Measurements from ENCODE around the gene TMPRSS15.

The TMPRSS15 gene

GRCh38 chr21:18275781-18276180, 127.8 kb downstream of the TMPRSS15 start:
- peaks cover 0 to 3% of the 10 kb centered on the region in 2 donors for H3K36me3 ChIP-seq (ENCODE audit: control insufficient read depth in 1 of 2, insufficient read depth in 2 of 2, low read length in 2 of 2)
- no peak overlapping the region for H3K27ac ChIP-seq (ENCODE audit: low read depth, low read length)
- H3K27me3 ChIP-seq (ENCODE audit: control insufficient read depth in 1 of 2, insufficient read depth in 2 of 2, low read length in 2 of 2) = no peaks in the 10 kb centered on the region
- H3K4me1 ChIP-seq (ENCODE audit: control insufficient read depth in 1 of 2, insufficient read depth in 2 of 2, low read length in 2 of 2) = no peaks in the 10 kb centered on the region
- H3K9ac ChIP-seq (ENCODE audit: low read depth in 1 of 2, low read length in 2 of 2) = no peak overlapping the region
- no peaks in the 10 kb centered on the region for H3K9me3 ChIP-seq (ENCODE audit: control insufficient read depth in 1 of 2, low read length in 2 of 2)
- H3K4me3 ChIP-seq (ENCODE audit: low read depth in 1 of 2, low read length in 2 of 2) = no peak overlapping the region

GRCh38 chr21:18274370-18274769, 129.2 kb downstream of the TMPRSS15 start:
- Histone ChIP-seq H3K4me3 (ENCODE audit: low read depth in 1 of 2, low read length in 2 of 2) (no peak overlapping the region), H3K9me3 (ENCODE audit: control insufficient read depth in 1 of 2, low read length in 2 of 2) (no peaks in the 10 kb centered on the region), H3K36me3 (ENCODE audit: control insufficient read depth in 1 of 2, insufficient read depth in 2 of 2, low read length in 2 of 2) (peaks cover 0 to 3% of the 10 kb centered on the region in 2 donors), H3K27me3 (ENCODE audit: control insufficient read depth in 1 of 2, insufficient read depth in 2 of 2, low read length in 2 of 2) (no peaks in the 10 kb centered on the region), H3K9ac (ENCODE audit: low read depth in 1 of 2, low read length in 2 of 2) (no peak overlapping the region), H3K27ac (ENCODE audit: low read depth, low read length) (no peak overlapping the region), H3K4me1 (ENCODE audit: control insufficient read depth in 1 of 2, insufficient read depth in 2 of 2, low read length in 2 of 2) (no peaks in the 10 kb centered on the region)

GRCh38 chr21:18273400-18273799, 130.2 kb downstream of the TMPRSS15 start:
- no peaks in the 10 kb centered on the region for H3K9me3 ChIP-seq (ENCODE audit: control insufficient read depth in 1 of 2, low read length in 2 of 2)
- no peak overlapping the region for H3K9ac ChIP-seq (ENCODE audit: low read depth in 1 of 2, low read length in 2 of 2)
- peaks cover 0 to 7% of the 10 kb centered on the region in 2 donors for H3K36me3 ChIP-seq (ENCODE audit: control insufficient read depth in 1 of 2, insufficient read depth in 2 of 2, low read length in 2 of 2)
- no peak overlapping the region for H3K27ac ChIP-seq (ENCODE audit: low read depth, low read length)
- H3K27me3 ChIP-seq (ENCODE audit: control insufficient read depth in 1 of 2, insufficient read depth in 2 of 2, low read length in 2 of 2) = no peaks in the 10 kb centered on the region
- H3K4me1 ChIP-seq (ENCODE audit: control insufficient read depth in 1 of 2, insufficient read depth in 2 of 2, low read length in 2 of 2) = no peaks in the 10 kb centered on the region
- H3K4me3 ChIP-seq (ENCODE audit: low read depth in 1 of 2, low read length in 2 of 2) = no peak overlapping the region

- Histone ChIP-seq H3K27ac (ENCODE audit: low read depth, low read length) (no peak overlapping the region), H3K4me1 (ENCODE audit: control insufficient read depth in 1 of 2, insufficient read depth in 2 of 2, low read length in 2 of 2) (no peaks in the 10 kb centered on the region), H3K36me3 (ENCODE audit: control insufficient read depth in 1 of 2, insufficient read depth in 2 of 2, low read length in 2 of 2) (peaks cover 0 to 5% of the 10 kb centered on the region in 2 donors), H3K9ac (ENCODE audit: low read depth in 1 of 2, low read length in 2 of 2) (no peak overlapping the region), H3K9me3 (ENCODE audit: control insufficient read depth in 1 of 2, low read length in 2 of 2) (no peaks in the 10 kb centered on the region), H3K4me3 (ENCODE audit: low read depth in 1 of 2, low read length in 2 of 2) (no peak overlapping the region), H3K27me3 (ENCODE audit: control insufficient read depth in 1 of 2, insufficient read depth in 2 of 2, low read length in 2 of 2) (no peaks in the 10 kb centered on the region)
Measured at GRCh38 chr21:18269856-18270255, 133.7 kb downstream of the TMPRSS15 start.

- H3K27me3 ChIP-seq (ENCODE audit: control insufficient read depth in 1 of 2, insufficient read depth in 2 of 2, low read length in 2 of 2) = no peaks in the 10 kb centered on the region
- H3K4me1 ChIP-seq (ENCODE audit: control insufficient read depth in 1 of 2, insufficient read depth in 2 of 2, low read length in 2 of 2) = no peaks in the 10 kb centered on the region
Measured at GRCh38 chr21:18268906-18269305, 134.7 kb downstream of the TMPRSS15 start.

GRCh38 chr21:18267496-18267895, 136.1 kb downstream of the TMPRSS15 start:
- H3K4me1 ChIP-seq (ENCODE audit: control insufficient read depth in 1 of 2, insufficient read depth in 2 of 2, low read length in 2 of 2) = no peaks in the 10 kb centered on the region
- no peaks in the 10 kb centered on the region for H3K9me3 ChIP-seq (ENCODE audit: control insufficient read depth in 1 of 2, low read length in 2 of 2)
- H3K9ac ChIP-seq (ENCODE audit: low read depth in 1 of 2, low read length in 2 of 2) = no peak overlapping the region
- no peaks in the 10 kb centered on the region for H3K27me3 ChIP-seq (ENCODE audit: control insufficient read depth in 1 of 2, insufficient read depth in 2 of 2, low read length in 2 of 2)
- H3K36me3 ChIP-seq (ENCODE audit: control insufficient read depth in 1 of 2, insufficient read depth in 2 of 2, low read length in 2 of 2) = peaks cover 0 to 4% of the 10 kb centered on the region in 2 donors
- no peak overlapping the region for H3K27ac ChIP-seq (ENCODE audit: low read depth, low read length)
- no peak overlapping the region for H3K4me3 ChIP-seq (ENCODE audit: low read depth in 1 of 2, low read length in 2 of 2)

More at GRCh38 chr21:18268906-18269305, 134.7 kb downstream of the TMPRSS15 start:
- no peaks in the 10 kb centered on the region for H3K9me3 ChIP-seq (ENCODE audit: control insufficient read depth in 1 of 2, low read length in 2 of 2)
- H3K27ac ChIP-seq (ENCODE audit: low read depth, low read length) = no peak overlapping the region
- peaks cover 0 to 4% of the 10 kb centered on the region in 2 donors for H3K36me3 ChIP-seq (ENCODE audit: control insufficient read depth in 1 of 2, insufficient read depth in 2 of 2, low read length in 2 of 2)
- no peak overlapping the region for H3K4me3 ChIP-seq (ENCODE audit: low read depth in 1 of 2, low read length in 2 of 2)
- no peak overlapping the region for H3K9ac ChIP-seq (ENCODE audit: low read depth in 1 of 2, low read length in 2 of 2)

GRCh38 chr21:18265944-18266343, 137.6 kb downstream of the TMPRSS15 start:
- no peaks in the 10 kb centered on the region for H3K27me3 ChIP-seq (ENCODE audit: control insufficient read depth in 1 of 2, insufficient read depth in 2 of 2, low read length in 2 of 2)
- no peak overlapping the region for H3K27ac ChIP-seq (ENCODE audit: low read depth, low read length)
- H3K9ac ChIP-seq (ENCODE audit: low read depth in 1 of 2, low read length in 2 of 2) = no peak overlapping the region
- no peaks in the 10 kb centered on the region for H3K9me3 ChIP-seq (ENCODE audit: control insufficient read depth in 1 of 2, low read length in 2 of 2)
- H3K4me1 ChIP-seq (ENCODE audit: control insufficient read depth in 1 of 2, insufficient read depth in 2 of 2, low read length in 2 of 2) = no peaks in the 10 kb centered on the region
- peaks cover 0 to 4% of the 10 kb centered on the region in 2 donors for H3K36me3 ChIP-seq (ENCODE audit: control insufficient read depth in 1 of 2, insufficient read depth in 2 of 2, low read length in 2 of 2)
- no peak overlapping the region for H3K4me3 ChIP-seq (ENCODE audit: low read depth in 1 of 2, low read length in 2 of 2)

- no peak overlapping the region for H3K4me3 ChIP-seq (ENCODE audit: low read depth in 1 of 2, low read length in 2 of 2)
- no peak overlapping the region for H3K9ac ChIP-seq (ENCODE audit: low read depth in 1 of 2, low read length in 2 of 2)
- H3K36me3 ChIP-seq (ENCODE audit: control insufficient read depth in 1 of 2, insufficient read depth in 2 of 2, low read length in 2 of 2) = no peaks in the 10 kb centered on the region
- no peaks in the 10 kb centered on the region for H3K27me3 ChIP-seq (ENCODE audit: control insufficient read depth in 1 of 2, insufficient read depth in 2 of 2, low read length in 2 of 2)
- no peak overlapping the region for H3K27ac ChIP-seq (ENCODE audit: low read depth, low read length)
- no peaks in the 10 kb centered on the region for H3K4me1 ChIP-seq (ENCODE audit: control insufficient read depth in 1 of 2, insufficient read depth in 2 of 2, low read length in 2 of 2)
- H3K9me3 ChIP-seq (ENCODE audit: control insufficient read depth in 1 of 2, low read length in 2 of 2) = no peaks in the 10 kb centered on the region
Measured at GRCh38 chr21:18253799-18254198, 149.8 kb downstream of the TMPRSS15 start.

GRCh38 chr21:18253221-18253620, 150.4 kb downstream of the TMPRSS15 start:
- H3K9me3 ChIP-seq (ENCODE audit: control insufficient read depth in 1 of 2, low read length in 2 of 2) = no peaks in the 10 kb centered on the region
- H3K9ac ChIP-seq (ENCODE audit: low read depth in 1 of 2, low read length in 2 of 2) = no peak overlapping the region
- H3K4me3 ChIP-seq (ENCODE audit: low read depth in 1 of 2, low read length in 2 of 2) = no peak overlapping the region
- H3K27me3 ChIP-seq (ENCODE audit: control insufficient read depth in 1 of 2, insufficient read depth in 2 of 2, low read length in 2 of 2) = no peaks in the 10 kb centered on the region
- no peaks in the 10 kb centered on the region for H3K36me3 ChIP-seq (ENCODE audit: control insufficient read depth in 1 of 2, insufficient read depth in 2 of 2, low read length in 2 of 2)
- H3K27ac ChIP-seq (ENCODE audit: low read depth, low read length) = no peak overlapping the region
- no peaks in the 10 kb centered on the region for H3K4me1 ChIP-seq (ENCODE audit: control insufficient read depth in 1 of 2, insufficient read depth in 2 of 2, low read length in 2 of 2)

GRCh38 chr21:18252680-18253079, 150.9 kb downstream of the TMPRSS15 start:
- Histone ChIP-seq H3K4me3 (ENCODE audit: low read depth in 1 of 2, low read length in 2 of 2) (no peak overlapping the region), H3K27ac (ENCODE audit: low read depth, low read length) (no peak overlapping the region), H3K9me3 (ENCODE audit: control insufficient read depth in 1 of 2, low read length in 2 of 2) (no peaks in the 10 kb centered on the region), H3K27me3 (ENCODE audit: control insufficient read depth in 1 of 2, insufficient read depth in 2 of 2, low read length in 2 of 2) (no peaks in the 10 kb centered on the region), H3K4me1 (ENCODE audit: control insufficient read depth in 1 of 2, insufficient read depth in 2 of 2, low read length in 2 of 2) (no peaks in the 10 kb centered on the region), H3K9ac (ENCODE audit: low read depth in 1 of 2, low read length in 2 of 2) (no peak overlapping the region), H3K36me3 (ENCODE audit: control insufficient read depth in 1 of 2, insufficient read depth in 2 of 2, low read length in 2 of 2) (no peaks in the 10 kb centered on the region)

GRCh38 chr21:18252256-18252655, 151.3 kb downstream of the TMPRSS15 start:
- Histone ChIP-seq H3K36me3 (ENCODE audit: control insufficient read depth in 1 of 2, insufficient read depth in 2 of 2, low read length in 2 of 2) (no peaks in the 10 kb centered on the region), H3K9me3 (ENCODE audit: control insufficient read depth in 1 of 2, low read length in 2 of 2) (no peaks in the 10 kb centered on the region), H3K4me3 (ENCODE audit: low read depth in 1 of 2, low read length in 2 of 2) (no peak overlapping the region), H3K9ac (ENCODE audit: low read depth in 1 of 2, low read length in 2 of 2) (no peak overlapping the region), H3K27me3 (ENCODE audit: control insufficient read depth in 1 of 2, insufficient read depth in 2 of 2, low read length in 2 of 2) (no peaks in the 10 kb centered on the region), H3K4me1 (ENCODE audit: control insufficient read depth in 1 of 2, insufficient read depth in 2 of 2, low read length in 2 of 2) (no peaks in the 10 kb centered on the region), H3K27ac (ENCODE audit: low read depth, low read length) (no peak overlapping the region)
